GM12892 (cell line): Measurements from ENCODE around the gene CDC45.

Experiments used
- POLR2A ChIP-seq: IDR thresholded peaks from 2 replicates; pipeline ENCODE4 v1.6.1; 2011; ENCODE audit warnings: low read depth, low read length, control low read depth
- POLR2AphosphoS5 ChIP-seq: IDR thresholded peaks from 2 replicates; pipeline ENCODE4 v1.6.1; 2011; ENCODE audit warnings: low read depth, low read length, control low read depth

DNA sequence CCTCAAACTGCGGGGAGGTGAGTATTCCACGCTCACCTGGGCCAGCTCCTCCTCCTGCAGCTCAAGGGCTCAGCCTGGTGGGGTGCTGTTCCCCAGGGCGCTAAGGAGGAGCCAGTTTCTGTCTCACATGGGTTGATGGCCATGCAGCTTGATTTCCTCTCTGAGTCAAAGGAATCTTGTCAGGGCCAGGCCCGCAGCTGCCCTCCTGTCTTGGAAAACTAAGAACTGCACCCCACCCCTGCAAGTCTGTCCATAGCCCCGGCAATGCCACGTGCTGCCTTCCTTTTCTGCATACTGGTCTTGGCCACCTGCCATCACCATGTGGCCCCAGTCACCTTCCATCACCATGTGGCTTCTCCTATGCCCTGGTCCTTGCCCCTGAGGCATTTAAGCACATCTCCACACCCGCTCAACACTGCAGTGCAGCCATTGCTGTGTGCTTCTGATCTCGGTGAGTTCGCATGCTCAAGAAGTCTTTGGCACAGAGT, 79.6 kb downstream of the CDC45 start:
- TF ChIP-seq POLR2A: no peak
- no peak for TF ChIP-seq POLR2AphosphoS5
